ENCODE measurements around the gene PTPRN2.

Gene PTPRN2

GRCh38 chr7:158028290-158028941 lies 559.2 kb downstream of the PTPRN2 start:
- no peak overlapping the region for H3K4me3 ChIP-seq (ENCODE audit: low read depth, low read length)
- no peak for TF ChIP-seq CTCF (IDR thresholded peaks at IDR 0.05; ENCODE audit: low read depth, low read length)

GRCh38 chr7:158027646-158028045 lies 560.0 kb downstream of the PTPRN2 start:
- H3K4me3 ChIP-seq (ENCODE audit: low read depth, low read length): no peak overlapping the region
- TF ChIP-seq CTCF (IDR thresholded peaks at IDR 0.05; ENCODE audit: low read depth, low read length): no peak

GRCh38 chr7:158026636-158027265 lies 560.9 kb downstream of the PTPRN2 start:
- no peak overlapping the region for H3K4me3 ChIP-seq (ENCODE audit: low read depth, low read length)
- TF ChIP-seq CTCF (IDR thresholded peaks at IDR 0.05; ENCODE audit: low read depth, low read length): no peak

GRCh38 chr7:158025686-158026600 lies 561.7 kb downstream of the PTPRN2 start:
- no peak for TF ChIP-seq CTCF (IDR thresholded peaks at IDR 0.05; ENCODE audit: low read depth, low read length)

GRCh38 chr7:158024881-158025280 lies 562.7 kb downstream of the PTPRN2 start:
- no peak for TF ChIP-seq CTCF (IDR thresholded peaks at IDR 0.05; ENCODE audit: low read depth, low read length)
- no peak overlapping the region for H3K4me3 ChIP-seq (ENCODE audit: low read depth, low read length)

More at GRCh38 chr7:158025686-158026600, 561.7 kb downstream of the PTPRN2 start:
- H3K4me3 ChIP-seq (ENCODE audit: low read depth, low read length): no peak overlapping the region

- TF ChIP-seq CTCF (IDR thresholded peaks at IDR 0.05; ENCODE audit: low read depth, low read length): no peak
- no peak overlapping the region for H3K4me3 ChIP-seq (ENCODE audit: low read depth, low read length)
Measured at GRCh38 chr7:158024351-158024715, 563.3 kb downstream of the PTPRN2 start.

Measured in WI38 (cell line).